ENCODE measurements around the gene GRPEL2.

Gene GRPEL2

DNA sequence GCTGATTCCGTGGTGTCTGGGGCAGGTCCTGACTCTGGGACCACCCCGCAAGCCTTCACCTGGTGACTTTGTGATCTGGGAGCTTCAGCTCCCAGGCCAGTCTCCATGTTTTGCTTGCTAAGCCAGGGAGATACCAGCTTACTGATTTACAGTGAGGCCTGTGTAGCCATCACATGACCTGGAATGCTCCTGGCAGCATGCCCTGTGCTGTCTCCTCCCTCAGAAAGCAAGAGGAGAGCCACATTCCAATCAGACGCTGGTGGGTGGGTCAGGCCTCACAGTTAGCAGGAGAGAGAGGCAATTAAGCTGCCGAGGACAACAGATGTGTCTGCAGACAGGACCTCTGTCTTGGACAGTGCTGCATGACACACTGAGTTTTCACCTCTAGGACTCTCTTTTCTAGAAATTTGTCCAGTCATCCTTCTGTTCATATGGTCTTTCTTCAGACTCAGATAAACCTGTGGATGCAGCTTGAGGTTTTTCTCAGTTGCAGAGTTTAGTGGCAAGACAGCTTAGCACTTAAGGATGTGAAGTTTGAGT, 24.4 kb upstream of the GRPEL2 start:
- no peak for DNase-seq

DNA sequence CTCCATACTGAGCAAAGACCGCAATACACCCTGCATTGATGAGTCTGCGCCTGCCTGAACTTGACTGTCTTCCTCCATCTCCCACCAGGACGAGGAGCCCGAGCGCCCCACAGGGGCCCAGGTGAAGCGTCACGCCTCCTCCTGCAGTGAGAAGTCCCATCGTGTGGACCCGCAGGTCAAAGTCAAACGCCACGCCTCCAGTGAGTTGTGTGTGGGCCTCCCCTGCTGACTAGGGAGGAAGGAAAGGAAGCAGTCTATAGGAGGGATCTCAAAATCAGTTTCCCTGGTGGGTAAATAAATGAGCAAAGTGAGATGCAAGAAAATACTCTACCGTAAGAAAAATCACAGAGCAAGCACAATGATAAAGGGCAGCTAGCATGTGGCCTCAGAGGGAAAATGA, 22.8 kb upstream of the GRPEL2 start:
- DNase-seq, result no peak

DNA sequence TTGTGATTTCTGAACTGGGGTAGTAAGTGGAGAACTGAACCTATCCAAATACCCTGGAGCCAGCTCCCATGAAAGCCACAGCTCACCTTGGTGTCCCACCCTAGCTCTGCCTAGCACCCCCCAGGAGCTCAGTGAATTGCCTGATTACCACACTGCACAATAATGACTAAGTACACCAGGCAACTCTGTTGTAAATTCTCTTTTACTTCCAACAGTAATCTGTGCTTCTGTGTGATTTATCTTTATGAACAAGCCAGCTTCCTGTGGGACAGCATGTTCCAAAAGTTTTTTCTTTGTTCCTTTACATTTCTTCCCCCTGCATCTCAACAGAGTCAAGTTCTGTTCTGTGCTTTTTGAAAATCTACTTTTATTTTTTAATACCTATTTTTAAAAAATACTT, 22.1 kb upstream of the GRPEL2 start:
- no peak for DNase-seq

GRCh38 chr5:149323621-149324205, 21.6 kb upstream of the GRPEL2 start:
- DNase-seq, result no peak

DNA sequence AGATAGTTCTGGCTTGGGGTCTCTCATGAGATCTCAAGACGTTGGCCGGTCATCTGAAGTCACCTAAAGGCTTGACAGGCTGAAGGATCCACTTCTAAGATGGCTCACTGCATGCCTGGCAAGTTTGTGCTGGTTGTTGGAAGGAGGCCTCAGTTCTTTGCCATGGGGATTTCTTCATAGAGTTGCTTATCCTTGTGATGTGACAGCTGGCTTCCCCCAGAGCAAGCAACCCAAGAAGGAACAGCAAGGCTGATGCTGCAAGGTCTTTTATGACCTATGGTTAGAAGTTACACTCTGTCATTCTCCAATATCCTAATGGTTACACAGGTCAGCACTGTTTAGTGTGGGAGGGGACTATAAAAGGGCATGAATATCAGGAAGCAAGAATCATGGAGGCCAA, 20.7 kb upstream of the GRPEL2 start:
- DNase-seq, result no peak

GRCh38 chr5:149325166-149325735, 20.0 kb upstream of the GRPEL2 start:
- DNase-seq, result no peak

GRCh38 chr5:149325894-149326293, 19.4 kb upstream of the GRPEL2 start:
- DNase-seq, result no peak

GRCh38 chr5:149326611-149327010, 18.7 kb upstream of the GRPEL2 start:
- DNase-seq, result no peak

- DNase-seq, result no peak
Observed at GRCh38 chr5:149328177-149328576, 17.1 kb upstream of the GRPEL2 start.

DNA sequence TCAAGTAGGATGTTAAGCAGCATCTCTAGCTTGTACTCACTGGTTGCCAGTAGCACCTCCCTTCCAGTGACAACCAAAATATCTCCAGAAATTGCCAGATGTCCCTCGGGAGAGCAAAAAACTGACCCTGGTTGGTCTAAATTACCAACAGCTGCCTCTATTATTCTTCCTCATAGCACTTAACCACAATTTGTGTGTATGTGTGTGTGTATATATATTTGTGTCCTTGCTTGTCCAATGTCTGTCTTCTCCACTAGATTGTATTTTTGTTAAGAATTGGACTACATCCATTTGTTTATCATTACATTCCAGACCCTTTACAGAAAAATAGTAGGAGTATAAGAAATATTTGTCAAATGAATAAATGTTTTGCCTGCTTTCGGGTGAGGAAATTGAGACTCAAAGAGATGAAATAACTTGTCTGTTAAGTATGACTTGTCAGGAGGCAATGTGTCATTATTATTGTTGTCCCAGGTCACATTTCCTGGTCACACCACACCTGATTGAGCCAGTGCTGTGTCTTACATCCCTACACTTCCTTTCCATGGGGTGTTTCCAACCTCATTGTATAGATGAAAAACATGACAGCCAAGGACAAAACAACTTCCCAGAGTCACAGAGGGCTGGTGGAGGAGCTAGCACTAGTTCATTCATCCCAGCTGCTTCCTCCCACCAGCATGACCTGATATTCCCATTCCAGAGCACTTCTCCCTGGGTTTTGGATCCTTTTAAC, 11.4 kb upstream of the GRPEL2 start:
- no peak for DNase-seq

DNA sequence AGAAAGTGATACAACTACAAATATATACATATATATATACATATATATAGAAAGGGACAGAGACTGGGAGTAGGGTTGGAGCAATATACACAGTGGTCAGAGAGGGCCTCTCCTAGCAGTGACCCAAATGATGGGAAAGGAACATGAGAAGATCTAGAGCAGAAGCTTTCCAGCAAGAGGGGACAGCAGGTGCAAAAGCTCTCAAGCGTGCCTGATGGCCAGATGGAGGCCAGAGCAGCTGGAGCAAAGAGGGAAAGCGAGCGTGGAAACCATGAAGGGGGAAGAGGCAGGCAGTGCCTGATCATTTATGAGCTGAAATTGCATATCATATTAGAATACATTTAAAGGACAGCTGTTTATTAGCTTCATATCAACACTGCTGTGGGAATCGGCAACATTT, 7.6 kb upstream of the GRPEL2 start:
- DNase-seq, result no peak

- no peak for DNase-seq
Observed at GRCh38 chr5:149338364-149338763, 6.9 kb upstream of the GRPEL2 start.

- no peak for DNase-seq
Observed at GRCh38 chr5:149340920-149341319, 4.4 kb upstream of the GRPEL2 start.

GRCh38 chr5:149341876-149342275, 3.4 kb upstream of the GRPEL2 start:
- no peak for DNase-seq

GRCh38 chr5:149344151-149344550, 1.1 kb upstream of the GRPEL2 start:
- DNase-seq, result no peak

DNA sequence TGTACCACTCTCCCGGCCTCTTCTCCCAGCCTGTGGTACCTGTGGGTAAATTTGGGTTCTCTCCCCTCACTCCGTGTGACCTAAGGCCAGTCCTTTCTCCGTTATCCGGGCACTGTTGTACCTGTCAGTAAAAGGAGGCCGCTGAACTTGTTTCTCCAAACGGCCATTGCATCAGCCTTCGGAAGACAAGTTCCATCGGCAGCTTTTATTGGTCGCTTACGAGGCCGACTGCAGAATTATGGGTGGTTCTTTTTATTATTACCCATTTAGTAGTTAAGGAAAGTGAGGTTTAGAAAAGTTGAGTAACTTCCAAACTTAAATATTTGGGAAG, 558 bp downstream of the GRPEL2 start:
- peak; percentile 33 for DNase-seq

GRCh38 chr5:149348518-149348917, 3.2 kb downstream of the GRPEL2 start:
- DNase-seq, result no peak

- no peak for DNase-seq
Observed at GRCh38 chr5:149349382-149349781, 4.1 kb downstream of the GRPEL2 start.

GRCh38 chr5:149352169-149352568, 6.9 kb downstream of the GRPEL2 start:
- DNase-seq, result no peak

DNA sequence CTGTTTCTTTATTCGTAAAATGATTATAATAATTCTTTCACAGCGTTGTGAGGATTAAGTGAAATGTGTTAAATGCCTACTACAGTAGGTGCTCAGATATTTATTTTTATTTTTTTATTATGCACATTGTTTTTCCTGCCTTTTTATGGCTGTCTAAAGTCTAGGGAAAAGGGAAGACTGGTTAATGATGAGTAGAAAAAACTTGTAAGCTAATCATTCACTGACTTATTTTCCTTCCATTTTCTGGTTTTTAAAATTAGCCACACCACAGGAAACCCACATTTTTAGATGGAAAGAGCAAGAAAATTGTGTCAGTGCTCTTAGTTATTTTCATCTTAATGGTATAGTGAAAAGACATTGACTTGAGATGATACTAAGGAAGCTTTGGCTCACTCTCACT, 8.6 kb downstream of the GRPEL2 start:
- no peak for DNase-seq

DNA sequence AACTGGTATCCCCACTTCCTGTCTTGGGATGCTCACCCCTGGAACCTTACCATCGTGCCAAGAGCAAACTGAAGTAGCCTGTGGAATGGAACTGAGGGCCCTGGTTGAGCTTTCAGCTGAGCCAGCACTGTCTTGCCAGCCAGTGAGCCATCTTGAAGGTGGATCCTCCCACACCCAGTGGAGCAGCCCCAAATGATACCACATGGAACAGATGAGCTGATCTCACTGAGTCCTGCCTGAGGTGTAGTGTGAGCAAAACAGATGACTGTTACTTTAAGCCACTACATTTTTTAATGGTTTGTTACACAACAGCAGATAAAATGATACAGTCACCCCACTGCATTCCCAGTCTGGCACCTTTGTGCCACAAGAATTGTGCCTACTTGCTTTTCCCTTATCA, 10.4 kb downstream of the GRPEL2 start:
- DNase-seq, result no peak

GRCh38 chr5:149356391-149356790, 11.1 kb downstream of the GRPEL2 start:
- DNase-seq, result no peak

- DNase-seq, result peak; percentile 98
Observed at GRCh38 chr5:149357370-149358293, 12.3 kb downstream of the GRPEL2 start, which contains the start of gene PCYOX1L. TSS of gene PCYOX1L (plus strand) at chr5:149358046. CDS start at chr5:149358069, 23 bp downstream.

All from activated naive CD4-positive, alpha-beta T cell treated with anti-CD3 and anti-CD28 coated beads, Interleukin-2, amount 50 U/mL, for 16 hours (primary cell).